ENCODE results near the gene CDK19.
"Not testable (repeated sequence)": the region's sequence is repeated elsewhere in the genome, so short reads cannot be mapped to it uniquely, and the experiment has no call there.

Gene CDK19

DNA sequence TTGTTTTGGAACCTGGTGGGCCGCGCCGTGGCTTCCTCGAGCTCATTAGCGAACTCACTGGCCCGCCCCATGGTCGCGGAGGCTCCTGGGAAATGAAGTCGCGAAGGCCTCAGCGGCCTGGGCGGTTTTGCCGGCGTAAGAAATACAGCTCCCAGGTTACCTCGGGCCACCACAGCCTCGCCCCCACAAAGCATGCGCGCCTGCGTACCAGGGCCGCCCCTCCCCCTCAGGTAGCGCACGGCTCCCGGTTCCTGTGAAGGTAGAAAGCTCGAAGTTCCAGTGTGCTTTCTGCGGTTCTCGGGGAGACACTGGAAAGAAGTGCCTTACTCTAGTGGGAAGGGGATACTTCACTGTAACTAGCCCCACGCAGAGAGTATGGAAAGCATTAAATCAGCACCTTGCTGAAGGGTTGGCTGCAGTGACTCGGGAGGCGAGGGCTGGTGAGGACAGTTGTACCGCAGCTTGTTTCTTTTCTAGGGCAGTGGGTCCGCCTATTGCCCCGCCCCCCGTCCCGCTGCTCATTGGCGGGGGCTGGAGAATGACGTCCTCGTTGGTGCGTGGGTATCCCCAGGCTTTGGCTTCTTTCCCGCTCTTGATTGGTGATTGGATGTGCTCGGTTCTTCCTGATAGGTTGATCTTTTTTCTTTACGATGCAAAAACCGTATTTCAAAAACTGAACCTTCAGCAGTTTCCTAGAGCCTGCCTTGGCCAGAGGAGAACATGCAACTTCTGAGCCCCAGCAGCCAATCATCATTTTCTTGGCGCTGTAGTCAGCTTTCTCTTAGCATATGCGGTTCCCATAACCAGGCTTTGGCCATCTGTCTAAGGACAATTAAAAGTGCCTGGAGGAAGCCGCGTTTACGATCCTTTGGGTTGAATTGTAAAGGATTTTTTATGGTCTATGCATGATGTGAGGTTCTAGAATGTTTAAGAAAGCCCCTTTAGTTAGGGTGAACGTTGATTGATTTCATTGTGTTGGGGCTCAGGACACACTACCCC is at the start of gene CDK19:
Gene CDK19 (minus strand): TSS at position 59 of the 999 bp plus-strand sequence. CDS start 333 bp downstream, outside the sequence.
- peak; percentile 99 for DNase-seq

DNA sequence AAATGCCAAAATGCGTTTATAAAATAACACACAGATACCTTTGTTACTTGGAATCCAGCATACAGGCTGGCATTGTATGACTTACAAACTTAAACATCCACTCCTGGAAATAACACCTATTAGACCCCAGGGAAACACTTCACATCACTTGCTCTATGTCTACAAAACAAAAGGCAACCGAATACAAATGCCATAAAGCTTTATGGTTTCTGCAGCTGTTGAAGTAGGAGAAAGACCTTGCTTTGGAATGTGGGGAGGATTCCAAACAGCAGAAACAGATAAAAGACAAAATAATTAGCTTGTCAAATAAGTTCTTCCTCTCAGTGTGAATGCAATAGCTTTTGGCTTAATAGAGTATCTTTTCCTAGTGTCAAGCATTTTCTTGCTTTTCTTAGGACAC is 49.6 kb upstream of the CDK19 start:
- DNase-seq, result no peak

DNA sequence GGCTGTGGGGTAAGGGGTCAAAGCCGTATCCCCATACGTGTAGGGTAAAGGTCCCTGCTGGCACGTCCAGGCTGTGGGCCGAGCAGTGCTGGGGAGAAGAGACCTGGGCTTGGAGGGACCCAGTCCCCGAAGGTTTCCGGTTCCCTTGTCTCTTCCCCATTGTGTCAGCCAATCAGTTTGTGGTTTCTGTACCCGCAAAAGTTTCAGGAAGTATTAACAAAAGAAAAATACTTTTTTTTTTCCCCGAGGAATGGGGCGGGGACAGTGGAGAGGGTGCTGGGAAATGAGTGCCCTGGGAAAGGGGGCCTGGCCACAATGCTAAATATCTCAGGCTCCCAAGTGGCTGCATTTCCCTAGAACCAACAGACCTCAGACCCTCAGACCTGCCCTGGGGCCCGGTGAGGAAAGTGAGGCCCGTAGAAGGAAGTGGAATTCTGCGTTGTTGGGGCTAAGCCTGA is 44.1 kb upstream of the CDK19 start:
- DNase-seq, result no peak

DNA sequence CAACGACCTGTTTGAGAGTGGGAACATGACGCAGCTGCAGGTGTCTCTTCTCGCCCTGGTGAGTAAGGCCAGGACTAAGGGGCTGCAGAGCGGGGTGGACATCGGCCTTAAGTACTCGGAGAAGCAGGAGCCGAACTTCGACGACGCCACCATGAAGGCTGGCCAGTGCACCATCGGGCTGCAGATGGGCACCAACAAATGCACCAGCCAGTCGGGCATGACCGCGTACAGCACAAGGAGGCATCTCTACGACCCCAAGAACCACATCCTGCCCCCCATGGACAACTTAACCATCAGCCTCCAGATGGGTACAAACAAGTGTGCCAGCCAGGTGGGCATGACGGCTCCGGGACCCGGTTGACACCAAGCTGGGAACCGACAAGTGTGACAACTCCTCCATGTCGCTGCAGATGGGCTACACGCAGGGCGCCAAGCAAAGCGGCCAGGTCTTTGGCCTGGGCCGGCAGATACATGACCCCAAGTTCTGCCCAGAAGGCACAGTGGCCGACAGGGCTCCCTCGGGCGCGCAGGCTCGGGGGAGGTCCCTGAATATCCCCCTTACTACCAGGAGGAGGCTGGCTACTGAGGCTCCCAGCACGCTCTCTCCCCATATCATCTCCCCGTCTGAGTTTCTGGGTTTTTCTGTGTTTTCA is 43.4 kb upstream of the CDK19 start:
- no peak for DNase-seq

DNA sequence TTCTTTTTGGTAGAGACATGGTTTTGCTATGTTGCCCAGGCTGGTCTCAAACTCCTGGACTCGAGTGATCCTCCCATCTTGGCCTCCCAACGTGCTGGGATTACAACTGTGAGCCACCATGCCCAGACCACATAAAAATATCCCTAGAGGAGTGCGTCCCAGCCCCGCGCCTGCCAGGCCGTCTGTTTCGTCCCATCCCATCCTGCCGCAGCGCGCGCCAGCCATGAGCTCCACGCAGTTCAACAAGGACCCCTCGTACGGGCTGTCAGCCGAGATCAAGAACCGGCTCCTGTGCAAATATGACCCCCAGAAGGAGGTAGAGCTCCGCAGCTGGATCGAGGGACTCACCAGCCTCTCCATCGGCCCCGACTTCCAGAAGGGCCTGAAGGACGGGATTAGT is 42.7 kb upstream of the CDK19 start:
- DNase-seq, result no peak

DNA sequence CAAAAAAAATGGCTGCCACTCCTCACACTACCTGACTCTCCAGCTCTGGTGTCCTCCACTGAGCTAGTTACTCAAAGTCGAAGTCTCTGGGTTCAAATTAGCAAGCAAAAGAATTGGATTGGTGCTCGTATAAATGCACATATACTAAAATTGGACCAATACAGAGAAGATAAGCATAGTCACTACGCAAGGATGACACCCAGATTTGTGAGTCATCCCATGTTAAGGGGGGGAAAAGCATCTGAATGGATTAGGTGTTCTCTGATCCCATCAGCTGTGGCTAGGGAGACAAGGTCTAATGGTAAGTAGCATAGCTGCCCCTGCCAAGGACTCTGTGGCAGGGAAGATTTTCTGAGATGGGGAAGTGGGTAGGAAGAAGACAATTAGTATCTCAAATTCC is 41.0 kb upstream of the CDK19 start:
- DNase-seq, result no peak

DNA sequence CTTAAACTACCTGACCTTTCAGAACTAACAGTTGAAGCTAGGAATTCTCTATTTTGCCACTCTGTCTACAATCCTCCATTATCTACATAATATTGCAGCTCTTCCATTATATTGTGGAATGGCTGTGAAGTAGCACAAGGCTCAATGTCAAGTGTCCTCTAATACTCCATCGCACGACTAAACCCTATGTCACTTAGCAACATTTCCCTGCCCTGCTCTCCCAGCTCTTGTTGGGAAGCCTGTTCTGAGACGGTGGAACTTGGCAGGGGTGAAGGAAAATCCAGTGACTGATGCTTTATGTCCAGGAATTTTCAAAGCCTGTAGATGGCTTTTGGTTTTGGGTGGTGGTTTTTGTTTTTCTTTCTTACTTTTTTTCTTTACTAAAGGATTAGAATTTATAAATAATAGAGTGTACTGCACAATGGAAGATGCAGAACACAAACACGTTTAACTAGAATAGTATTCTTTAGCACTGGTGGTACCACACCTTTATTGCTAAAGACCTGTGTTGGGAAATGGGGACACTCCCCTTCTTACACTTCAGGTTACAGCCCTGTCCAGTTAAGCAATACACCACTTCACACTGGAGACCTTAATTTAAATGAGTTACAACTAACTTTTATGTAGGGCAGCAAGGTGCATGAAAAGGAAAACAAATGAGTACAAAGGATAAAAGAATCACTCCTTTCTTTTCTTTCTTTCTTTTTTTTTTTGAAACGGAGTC is 38.6 kb upstream of the CDK19 start:
- DNase-seq, result no peak

DNA sequence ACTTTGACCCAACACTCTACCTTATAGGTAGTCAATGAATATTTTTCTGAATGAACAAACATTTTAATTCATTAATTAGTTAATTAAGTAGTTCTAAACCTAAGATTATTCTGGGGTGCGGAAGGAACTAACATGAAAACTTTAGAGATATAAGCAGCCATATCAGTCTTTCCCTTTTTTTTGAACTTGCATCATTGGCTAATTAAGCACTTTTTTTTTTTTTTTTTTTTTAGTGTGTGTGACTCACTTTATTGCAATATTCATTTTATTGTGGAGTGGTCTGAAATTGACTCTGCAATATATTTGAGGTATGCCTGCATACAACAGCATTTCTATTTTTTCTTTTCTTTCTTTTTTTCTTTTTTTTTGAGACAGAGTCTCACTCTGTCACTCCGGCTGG is 37.5 kb upstream of the CDK19 start:
- no peak for DNase-seq

DNA sequence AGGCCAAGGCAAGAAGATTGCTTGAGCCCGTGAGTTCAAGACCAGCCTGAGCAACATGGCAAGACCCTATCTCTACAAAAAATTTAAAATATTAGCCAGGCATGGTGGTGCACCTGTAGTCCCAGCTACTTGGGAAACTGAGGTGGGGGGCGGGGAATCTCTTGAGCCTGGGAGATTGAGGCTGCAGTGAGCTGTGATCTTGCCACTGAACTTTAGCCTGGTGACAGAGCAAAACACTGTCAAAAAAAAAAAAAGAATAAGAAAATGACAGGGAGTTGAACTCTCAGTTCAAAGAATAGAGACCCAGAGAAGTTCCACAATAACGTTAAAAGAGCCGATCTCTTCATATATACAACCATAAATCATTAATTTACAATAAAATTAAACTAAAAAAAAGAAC is 34.5 kb upstream of the CDK19 start:
- no peak for DNase-seq

DNA sequence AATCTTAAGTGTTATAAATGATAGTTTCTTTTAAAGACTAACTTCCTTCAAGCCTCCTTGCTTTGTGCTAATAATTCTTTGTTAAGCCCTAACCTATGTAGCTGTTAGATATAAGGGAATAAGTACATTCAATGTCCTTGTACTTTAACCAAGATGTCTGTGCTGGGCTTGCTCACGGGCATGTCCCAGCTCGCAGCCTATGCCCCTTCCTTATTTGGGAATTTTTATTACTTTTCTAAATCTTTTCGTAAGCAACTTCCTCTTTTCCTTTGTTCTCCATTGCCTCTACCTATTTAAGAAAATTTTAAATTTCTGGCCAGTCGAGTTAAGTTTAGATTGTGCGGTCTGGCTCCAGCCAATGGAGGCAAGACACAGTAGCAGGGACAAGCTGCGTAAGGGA is 26.0 kb upstream of the CDK19 start:
- DNase-seq, result no peak

DNA sequence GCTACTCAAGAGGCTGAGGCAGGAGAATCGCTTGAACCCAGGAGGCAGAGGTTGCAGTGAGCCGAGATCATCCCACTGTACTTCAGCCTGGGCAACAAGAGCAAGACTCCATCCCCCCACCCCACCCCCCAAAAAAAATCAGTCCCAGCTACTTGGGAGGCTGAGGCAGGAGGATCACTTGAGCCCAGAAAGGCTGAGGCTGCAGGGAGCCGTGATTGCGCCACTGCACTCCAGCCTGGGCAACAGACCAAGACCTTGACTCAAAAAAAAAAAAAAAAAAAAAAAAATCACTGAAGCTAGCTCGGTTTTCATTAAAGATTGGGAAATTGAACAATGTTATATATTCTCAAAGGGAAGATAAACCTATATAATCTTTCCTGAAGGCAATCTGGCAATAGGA is 20.5 kb upstream of the CDK19 start:
- not testable (repeated sequence) for DNase-seq

DNA sequence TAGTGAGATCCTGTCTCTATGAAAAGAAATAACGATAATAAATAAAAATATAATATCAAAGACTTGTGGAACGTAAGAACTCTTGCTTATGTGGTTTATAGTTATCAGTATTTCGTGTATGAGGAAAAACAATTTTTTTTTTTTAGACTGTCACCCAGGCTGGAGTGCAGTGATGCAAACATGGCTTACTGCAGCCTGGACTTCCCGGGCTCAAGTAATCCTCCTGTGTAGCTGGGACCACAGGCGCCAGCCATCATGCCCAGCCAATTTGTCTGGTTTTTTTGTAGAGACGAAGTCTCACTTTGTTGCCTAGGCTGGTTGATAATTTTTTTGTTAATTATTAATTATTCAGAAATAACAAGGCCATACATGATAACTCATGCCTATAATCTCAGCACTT is 18.6 kb upstream of the CDK19 start:
- DNase-seq, result no peak

DNA sequence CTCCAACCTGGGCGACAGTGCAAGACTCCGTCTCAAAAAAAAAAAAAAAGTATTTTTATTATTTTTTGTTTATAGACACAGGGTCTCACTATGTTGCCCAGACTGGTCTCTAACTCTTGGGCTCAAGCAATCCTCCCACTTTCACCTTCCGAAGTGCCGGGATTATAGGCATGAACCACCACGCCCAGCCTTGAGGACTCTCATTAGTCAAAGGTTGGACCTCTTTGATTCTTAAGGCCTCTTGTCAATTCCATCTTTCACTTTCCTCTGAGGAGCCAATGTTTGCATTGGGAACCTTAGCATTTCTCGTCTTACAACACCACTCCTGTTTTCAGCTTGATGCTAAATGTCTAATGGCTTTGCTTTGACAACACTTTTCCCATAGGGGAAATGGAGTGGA is 16.1 kb upstream of the CDK19 start:
- no peak for DNase-seq

DNA sequence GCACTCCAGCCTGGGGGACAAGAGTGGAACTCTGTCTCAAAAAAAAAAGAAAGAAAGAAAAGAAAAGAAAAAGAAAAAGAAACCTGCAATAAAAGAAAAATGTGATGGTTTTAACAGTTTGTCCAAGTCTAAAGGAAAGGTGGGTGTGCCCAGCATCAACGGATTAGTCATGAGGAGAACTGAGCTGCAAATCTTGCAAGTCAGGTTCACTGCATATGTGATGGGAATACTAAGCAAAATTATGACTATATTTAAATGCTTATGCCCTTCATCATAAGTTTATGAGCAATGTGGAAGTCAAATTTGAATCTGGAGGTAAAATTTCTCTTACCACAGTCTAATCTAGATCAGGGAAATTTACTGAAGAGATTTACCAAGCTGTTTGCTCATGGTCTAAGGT is 13.1 kb upstream of the CDK19 start:
- no peak for DNase-seq

DNA sequence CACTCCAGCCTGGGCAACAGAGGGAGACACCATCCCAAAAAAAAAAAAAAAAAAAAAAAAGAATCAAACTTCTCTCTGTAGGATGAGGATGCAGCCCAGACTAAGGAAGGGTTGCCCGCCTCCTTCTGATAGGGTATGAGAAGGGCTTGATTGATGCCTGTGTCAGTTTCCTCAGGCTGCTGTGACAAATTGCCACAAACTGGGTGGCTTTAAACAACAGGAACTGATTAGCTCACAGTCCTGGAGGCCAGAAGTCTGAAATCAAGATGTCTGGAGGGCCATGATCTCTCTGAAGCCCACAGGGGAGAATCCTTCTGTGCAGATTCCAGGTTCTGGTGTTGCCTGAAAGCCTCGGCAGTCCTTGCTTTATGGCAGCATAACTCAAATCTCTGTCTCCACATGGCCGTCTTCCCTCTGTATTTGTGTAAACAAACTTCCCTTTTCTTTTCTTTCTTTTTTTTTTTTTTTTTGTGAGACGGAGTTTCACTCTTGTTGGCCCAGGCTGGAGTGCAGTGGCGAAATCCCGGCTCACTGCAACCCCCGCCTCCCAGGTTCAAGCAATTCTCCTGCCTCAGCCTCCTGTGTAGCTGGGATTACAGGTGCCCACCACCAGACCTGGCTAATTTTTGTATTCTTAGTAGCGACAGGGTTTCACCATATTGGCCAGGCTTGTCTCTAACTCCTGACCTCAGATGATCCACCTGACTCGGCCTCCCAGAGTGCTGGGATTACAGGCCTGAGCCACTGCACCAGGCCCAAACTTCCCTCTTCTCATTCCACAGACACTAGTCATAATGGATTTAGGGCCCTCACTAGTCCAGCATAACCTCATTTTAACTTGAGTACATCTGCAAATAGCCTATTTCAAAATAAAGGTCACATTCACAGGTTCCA is 11.2 kb upstream of the CDK19 start:
- DNase-seq, result no peak

DNA sequence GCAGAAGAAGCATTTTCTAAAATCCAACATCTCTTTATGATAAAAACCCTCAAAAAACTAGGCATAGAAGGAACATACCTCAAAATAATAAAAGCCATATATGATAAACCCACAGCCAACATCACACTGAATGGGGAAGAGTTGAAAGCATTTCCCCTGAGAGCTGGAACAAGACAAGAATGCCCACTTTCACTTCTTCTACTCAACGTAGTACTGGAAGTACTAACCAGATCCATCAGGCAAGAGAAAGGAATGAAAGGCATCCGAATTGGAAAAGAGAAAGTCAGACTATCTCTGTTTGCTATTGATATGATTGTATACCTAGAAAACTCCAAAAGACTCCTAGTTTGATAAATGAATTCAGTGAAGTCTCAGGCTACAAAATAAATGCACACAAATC is 7.9 kb upstream of the CDK19 start:
- no peak for DNase-seq

DNA sequence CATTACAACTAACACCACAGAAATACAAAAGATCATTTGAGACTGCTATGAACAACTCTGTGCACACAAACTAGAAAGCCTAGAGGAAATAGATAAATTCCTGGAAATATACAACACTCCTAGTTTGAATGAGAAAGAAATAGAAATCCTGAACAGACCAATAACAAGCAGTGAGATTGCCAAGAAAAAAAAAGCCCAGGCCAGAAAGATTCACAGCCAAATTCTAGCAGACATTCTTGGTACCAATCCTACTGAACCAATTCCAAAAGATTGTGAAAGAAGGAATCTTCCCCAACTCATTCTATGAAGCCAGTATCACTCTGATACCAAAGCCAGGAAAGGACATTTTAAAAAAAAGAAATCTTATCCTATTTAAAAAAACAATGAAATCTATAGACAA is 7.0 kb upstream of the CDK19 start:
- DNase-seq, result no peak

DNA sequence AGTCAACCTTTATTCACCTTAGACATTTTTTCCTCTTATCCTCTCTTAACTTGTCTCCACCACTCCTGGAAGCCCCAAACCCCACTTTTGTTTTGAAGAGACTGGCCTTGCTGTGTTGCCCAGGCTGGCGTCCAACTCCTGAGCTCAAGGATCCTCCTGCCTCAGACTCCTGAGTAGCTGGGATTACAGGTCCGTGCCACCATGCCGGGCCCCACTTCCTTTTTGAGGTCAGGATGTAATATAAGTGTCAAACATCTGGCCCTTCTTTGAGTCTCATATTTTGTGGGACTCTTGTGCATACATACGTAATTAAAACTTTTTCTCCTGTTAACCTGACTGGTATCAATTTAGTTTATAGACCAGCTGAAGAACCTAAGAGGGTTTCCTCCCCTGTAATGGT is 1.4 kb upstream of the CDK19 start:
- no peak for DNase-seq

DNA sequence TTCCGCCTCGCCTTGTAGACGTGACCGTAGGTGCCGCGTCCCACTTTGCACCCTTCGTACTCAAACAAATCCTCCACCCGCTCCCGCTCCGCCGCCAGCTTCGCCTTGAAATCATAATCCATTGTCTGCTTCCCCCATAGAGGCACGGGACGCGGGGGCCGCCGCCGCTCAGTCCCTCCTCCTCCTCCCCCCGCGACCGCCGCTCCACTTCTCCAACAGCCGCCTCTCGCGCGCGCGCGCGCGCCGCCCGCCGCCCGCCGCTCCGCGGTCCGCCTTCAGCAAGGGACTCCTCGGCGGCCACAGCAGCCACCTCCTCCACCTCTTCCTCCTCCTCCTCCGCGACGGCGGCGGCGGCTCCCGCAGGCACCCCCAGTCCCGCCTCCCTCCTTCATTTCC is 256 bp downstream of the CDK19 start:
- no peak for DNase-seq

DNA sequence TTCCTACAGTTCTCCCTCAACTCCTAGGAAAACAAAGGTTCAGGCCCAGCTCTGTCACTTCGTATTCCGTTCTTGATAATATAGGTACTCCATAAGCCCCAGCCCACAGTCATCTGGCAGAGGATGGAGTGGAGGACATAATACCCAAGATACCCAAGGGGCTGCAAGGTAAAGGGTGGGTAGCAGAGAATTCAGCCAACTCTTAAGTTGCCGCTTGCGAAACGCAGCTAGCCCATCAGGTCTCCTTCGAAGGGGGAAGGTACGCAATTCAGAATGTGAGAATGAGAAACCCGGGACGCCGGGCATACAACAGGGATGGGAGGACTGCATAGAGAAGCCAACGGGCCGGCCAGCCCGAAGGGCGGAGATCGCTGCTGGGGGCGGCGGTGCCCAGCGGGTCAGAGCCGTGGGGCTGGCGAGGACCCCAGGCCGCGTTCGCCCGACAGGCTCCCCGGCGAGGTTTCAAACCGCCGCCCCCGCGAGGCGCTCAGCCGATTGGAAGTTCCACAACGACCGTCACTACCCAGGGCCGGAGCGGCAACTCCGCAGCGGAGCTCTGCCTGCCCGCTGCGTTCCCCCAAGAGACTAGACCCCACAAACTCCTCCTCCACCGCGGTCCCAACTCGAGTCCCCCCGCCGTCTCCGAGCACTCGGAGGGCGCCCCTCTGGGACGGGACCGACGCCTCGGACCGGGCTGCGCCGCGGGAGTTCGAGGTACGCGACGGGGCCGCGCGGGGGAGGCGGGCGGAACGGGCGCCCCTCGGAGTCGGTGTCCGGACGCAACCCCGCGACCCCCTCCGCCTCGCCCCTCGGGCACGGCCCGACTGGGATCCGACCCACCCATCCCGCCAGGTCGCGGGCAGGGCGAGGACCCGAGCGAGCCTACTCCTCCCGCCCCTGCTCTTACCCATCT is 911 bp downstream of the CDK19 start:
- DNase-seq, result peak; percentile 75

All from right hindlimb (tissue), 1 donor.